Osteoblast (primary cell): Measurements from ENCODE around the gene DAGLB. TPM values are rescaled to one million over a fixed set of nuclear protein-coding genes. Genes with fewer than 3 reads are reported as not detected.

Experiments
- DNase-seq: peaks from one replicate; pipeline ENCODE4 v3.0.0; 2011; ENCODE audit warnings: low spot score, mixed read lengths; ENCODE audit not compliant: insufficient read length; ENCODE audit errors: missing footprints
- H2AFZ ChIP-seq: 2 replicates; pipeline ENCODE4 v1.6.0; 2011; ENCODE audit warnings: mild to moderate bottlenecking, low read length
- H3K27ac ChIP-seq: 2 replicates; pipeline ENCODE4 v1.5.1; 2011; ENCODE audit warnings: mild to moderate bottlenecking, low read depth, low read length, moderate library complexity
- H3K27me3 ChIP-seq: 2 replicates; pipeline ENCODE4 v1.6.0; 2012; ENCODE audit warnings: mild to moderate bottlenecking, control low read depth, inconsistent platforms, low read length, moderate library complexity; ENCODE audit not compliant: insufficient read depth
- H3K36me3 ChIP-seq: 2 replicates; pipeline ENCODE4 v1.5.1; 2011; ENCODE audit warnings: mild to moderate bottlenecking, low read length, control low read depth, moderate library complexity; ENCODE audit not compliant: insufficient read depth
- H3K4me1 ChIP-seq: 2 replicates; pipeline ENCODE4 v1.5.1; 2011; ENCODE audit warnings: mild to moderate bottlenecking, low read length, control low read depth, moderate library complexity; ENCODE audit not compliant: insufficient read depth
- H3K4me2 ChIP-seq: 2 replicates; pipeline ENCODE4 v1.6.0; 2011; ENCODE audit warnings: mild to moderate bottlenecking, low read length; ENCODE audit not compliant: insufficient read depth
- H3K4me3 ChIP-seq: fragments of 200-600 bp; sonication (generic); 3 replicates; pipeline ENCODE4 v1.5.1; 2012; ENCODE audit warnings: mild to moderate bottlenecking, low read length, inconsistent platforms; ENCODE audit not compliant: insufficient read depth
- H3K79me2 ChIP-seq: 2 replicates; pipeline ENCODE4 v1.6.0; 2012; ENCODE audit warnings: mild to moderate bottlenecking, low read length, control low read depth, inconsistent platforms; ENCODE audit not compliant: insufficient read depth
- H3K9me3 ChIP-seq: 2 replicates; pipeline ENCODE4 v1.5.1; 2011; ENCODE audit warnings: low read depth, low read length, control low read depth
- H4K20me1 ChIP-seq: 2 replicates; pipeline ENCODE4 v1.6.0; 2012; ENCODE audit warnings: mild to moderate bottlenecking, low read length, control low read depth; ENCODE audit not compliant: insufficient read depth
- CTCF ChIP-seq: IDR thresholded peaks from 2 replicates; pipeline ENCODE4 v1.5.1; 2011; ENCODE audit warnings: mild to moderate bottlenecking, low read depth, low read length, moderate library complexity; ENCODE audit errors: extremely low read depth
- total RNA-seq: library from RNA; depleted of rRNA; stranded (reverse); fragments of >200 nt; gene quantifications from 2 replicates; pipeline ENCODE4 v1.2.3, GENCODE V29; 2012

DAGLB gene
- total RNA-seq, 1 donor, result 17.4 TPM

GRCh38 chr7:6486438-6487183, 38.9 kb upstream of the DAGLB start:
- no peak for DNase-seq
- no peak overlapping the region for H3K27ac ChIP-seq
- H3K27me3 ChIP-seq, result peaks cover 9% of the 10 kb centered on the region
- H3K36me3 ChIP-seq, result peaks cover 8% of the 10 kb centered on the region
- H3K79me2 ChIP-seq, result peaks cover 23% of the 10 kb centered on the region
- no peak for TF ChIP-seq CTCF
- peaks cover 14% of the 10 kb centered on the region for H4K20me1 ChIP-seq
- peaks cover 16% of the 10 kb centered on the region for H3K4me1 ChIP-seq
- no peak overlapping the region for H3K4me3 ChIP-seq
- no peaks in the 10 kb centered on the region for H3K9me3 ChIP-seq
- no peak overlapping the region for H2AFZ ChIP-seq
- H3K4me2 ChIP-seq, result no peak overlapping the region

- H3K79me2 ChIP-seq, result peaks cover 62% of the 10 kb centered on the region
- H3K27me3 ChIP-seq, result no peaks in the 10 kb centered on the region
- peaks cover 41% of the 10 kb centered on the region for H3K4me1 ChIP-seq
- peak overlapping the region; percentile 93 for H3K27ac ChIP-seq
- no peak for TF ChIP-seq CTCF
- no peak for DNase-seq
- peaks cover 52% of the 10 kb centered on the region for H4K20me1 ChIP-seq
- H3K9me3 ChIP-seq, result no peaks in the 10 kb centered on the region
- peak overlapping the region; percentile 91 for H3K4me3 ChIP-seq
- H3K36me3 ChIP-seq, result peaks cover 26% of the 10 kb centered on the region
- no peak overlapping the region for H2AFZ ChIP-seq
- H3K4me2 ChIP-seq, result peak overlapping the region; percentile 96
These were observed 35.0 kb upstream of the DAGLB start for GRCh38 chr7:6482743-6483119.

- no peak overlapping the region for H2AFZ ChIP-seq
- peaks cover 56% of the 10 kb centered on the region for H4K20me1 ChIP-seq
- peaks cover 45% of the 10 kb centered on the region for H3K4me1 ChIP-seq
- no peaks in the 10 kb centered on the region for H3K9me3 ChIP-seq
- H3K27me3 ChIP-seq, result no peaks in the 10 kb centered on the region
- peaks cover 26% of the 10 kb centered on the region for H3K36me3 ChIP-seq
- no peak for DNase-seq
- peak overlapping the region; percentile 96 for H3K4me2 ChIP-seq
- H3K4me3 ChIP-seq, result peak overlapping the region; percentile 91
- peak overlapping the region; percentile 93 for H3K27ac ChIP-seq
- H3K79me2 ChIP-seq, result peaks cover 66% of the 10 kb centered on the region
- TF ChIP-seq CTCF, result no peak
These were observed 34.6 kb upstream of the DAGLB start for GRCh38 chr7:6482307-6482706.

GRCh38 chr7:6481445-6481844, 33.7 kb upstream of the DAGLB start:
- H4K20me1 ChIP-seq, result peaks cover 65% of the 10 kb centered on the region
- H3K9me3 ChIP-seq, result no peaks in the 10 kb centered on the region
- peaks cover 75% of the 10 kb centered on the region for H3K79me2 ChIP-seq
- DNase-seq, result no peak
- no peaks in the 10 kb centered on the region for H3K27me3 ChIP-seq
- H3K4me3 ChIP-seq, result peak overlapping the region; percentile 91
- peaks cover 29% of the 10 kb centered on the region for H3K36me3 ChIP-seq
- H3K27ac ChIP-seq, result peak overlapping the region; percentile 21
- peak overlapping the region; percentile 96 for H3K4me2 ChIP-seq
- H3K4me1 ChIP-seq, result peaks cover 54% of the 10 kb centered on the region
- no peak for TF ChIP-seq CTCF
- no peak overlapping the region for H2AFZ ChIP-seq
